K562 (cell line): ENCODE data around the gene PPWD1. TPM values are rescaled to one million over a fixed set of nuclear protein-coding genes. Genes with fewer than 3 reads are reported as not detected.

Experiments used
- ARNT ChIP-seq, 2 experiments: fragments of 450-650 bp; IDR thresholded peaks; 2 replicates each; pipeline ENCODE4 v1.6.1; 2016; ENCODE audit warnings: mild to moderate bottlenecking in 1 of 2
- CBX8 ChIP-seq: fragments of 200-600 bp; sonication (generic); IDR thresholded peaks from 2 replicates; pipeline ENCODE4 v1.6.1; 2012; ENCODE audit warnings: borderline replicate concordance, mixed run types, low read depth, mild to moderate bottlenecking, moderate library complexity, mixed read lengths, low read length, control low read depth, inconsistent platforms; ENCODE audit not compliant: poor library complexity, severe bottlenecking; ENCODE audit errors: extremely low read depth
- CTCF ChIP-seq, 3 experiments: IDR thresholded peaks in 2 of 3; conservative IDR thresholded peaks in 1 of 3; 2 replicates each; pipeline ENCODE4 v1.5.1; 2011 to 2012; ENCODE audit warnings: low read length in 3 of 3, mild to moderate bottlenecking in 3 of 3, control low read depth in 2 of 3, improper control_type of control experiment in 1 of 3, inconsistent platforms in 1 of 3, low read depth in 1 of 3, mixed read lengths in 1 of 3, moderate library complexity in 1 of 3; ENCODE audit not compliant: insufficient read depth in 2 of 3
- HES1 ChIP-seq: fragments of 450-650 bp; IDR thresholded peaks from 2 replicates; pipeline ENCODE4 v1.6.1; 2016; ENCODE audit warnings: low read depth, mild to moderate bottlenecking, moderate library complexity
- KLF1 ChIP-seq: fragments of 450-650 bp; IDR thresholded peaks from 2 replicates; pipeline ENCODE4 v1.6.1; 2016; ENCODE audit warnings: missing genetic modification characterization, missing compliant biosample characterization
- NCOA2 ChIP-seq, 2 experiments: fragments of 450-650 bp; IDR thresholded peaks; 2 replicates each; pipeline ENCODE4 v1.6.1; 2018; ENCODE audit warnings: mild to moderate bottlenecking in 2 of 2, moderate library complexity in 1 of 2; ENCODE audit not compliant: partially characterized antibody in 2 of 2
- SNIP1 ChIP-seq: fragments of 450-650 bp; IDR thresholded peaks from 2 replicates; pipeline ENCODE4 v1.7.1; 2017; ENCODE audit warnings: low read depth, mild to moderate bottlenecking
- THRA ChIP-seq: fragments of 450-650 bp; IDR thresholded peaks from 2 replicates; pipeline ENCODE4 v1.6.1; 2017; ENCODE audit warnings: mild to moderate bottlenecking, moderate library complexity
- ZBTB40 ChIP-seq, 2 experiments: fragments of 450-650 bp in 1 of 2; sonication (generic) in 1 of 2; formaldehyde crosslinking in 1 of 2; IDR thresholded peaks; 2 replicates each; pipeline versions ENCODE4 v1.7.1 to v1.9.0; 2016 to 2022; ENCODE audit warnings: inconsistent platforms in 1 of 2, mild to moderate bottlenecking in 1 of 2, missing genetic modification reagents in 1 of 2
- ZNF644 ChIP-seq: fragments of 200-800 bp; sonication (Bioruptor generic); IDR thresholded peaks from 2 replicates; pipeline ENCODE4 v1.6.1; 2016; ENCODE audit warnings: low read depth, missing genetic modification characterization, missing compliant biosample characterization
- ZNF75A ChIP-seq: fragments of 450-650 bp; formaldehyde crosslinking; IDR thresholded peaks from 2 replicates; pipeline ENCODE4 v1.4.0; 2020; ENCODE audit warnings: mild to moderate bottlenecking
- ZNF79 ChIP-seq: fragments of 250-450 bp; sonication (Bioruptor Pico); IDR thresholded peaks from 2 replicates; pipeline ENCODE4 v1.4.0; 2020; ENCODE audit warnings: low read depth, mild to moderate bottlenecking, moderate library complexity
- polyA plus RNA-seq, 8 experiments: library from polyadenylated mRNA; depleted of rRNA in 4 of 8; stranded (reverse) in 5 of 8; unstranded in 3 of 8; fragments of >200 nt; fragmentation: Nextera tagmentation in 2 of 8; fragmentation: Illumina TruSeq in 1 of 8; extraction: Ambion mirVana in 2 of 8; extraction: Trizol in 1 of 8; gene quantifications; 2 replicates each; pipeline versions ENCODE4 v1.2.1 to v1.2.3, GENCODE V29; 2011 to 2014; ENCODE audit warnings: inconsistent platforms in 1 of 8, missing spikeins in 1 of 8
- total RNA-seq, 7 experiments: library from RNA; depleted of rRNA in 6 of 7; stranded (reverse); fragments of >200 nt in 6 of 7; fragmentation: Illumina TruSeq in 2 of 7; extraction: Trizol in 2 of 7; gene quantifications; 2 replicates each; pipeline versions ENCODE4 v1.2.1 to v1.2.3, GENCODE V29; 2011 to 2021; ENCODE audit warnings: low replicate concordance in 1 of 7

PPWD1 gene
- total and polyA plus RNA-seq, 9 of the 15 experiments (the other 6 are each of a cell fraction or from before 2014, with no cell fraction given): 24.1 to 89.2 (median 51.4) TPM

GRCh38 chr5:65624571-65625555, 61.8 kb downstream of the PPWD1 start, which contains the start of the genes SHLD3 and TRAPPC13 (continued):
- peak; percentile 91 for TF ChIP-seq ZBTB40 (IDR thresholded peaks at IDR 0.05)
- TF ChIP-seq ZBTB40 (CRISPR knock-in tag; IDR thresholded peaks at IDR 0.05): no peak
- no peak for TF ChIP-seq THRA
- TF ChIP-seq CBX8: no peak
- TF ChIP-seq KLF1 (tag): no peak
- no peak for TF ChIP-seq ZNF79 (CRISPR knock-in tag)
- TF ChIP-seq ZNF644 (tag): peak; percentile 92
- TF ChIP-seq SNIP1: no peak
- peak; percentile 22 to 25; a peak in 1 of 4 replicates for TF ChIP-seq ARNT (IDR thresholded peaks at IDR 0.05)
- no peak for TF ChIP-seq NCOA2 (IDR thresholded peaks at IDR 0.05; ENCODE audit: partially characterized antibody in 2 of 2)
- TF ChIP-seq CTCF (IDR thresholded peaks at IDR 0.05 in 2 of 3, conservative IDR thresholded peaks at IDR 0.05 in 1 of 3; ENCODE audit: insufficient read depth in 2 of 3, low read depth in 1 of 3, low read length in 3 of 3): peak in 1 of 3 experiments; percentile 3; a peak in 1 of 6 replicates
- 0 out of 2 replicates have a peak, but pooled peaks have one; percentile 12 for TF ChIP-seq HES1
- no peak for TF ChIP-seq ZNF75A (CRISPR knock-in tag)
